ENCODE measurements around the gene DCAF5. TPM values are rescaled to one million over a fixed set of nuclear protein-coding genes. Genes with fewer than 3 reads are reported as not detected.
"Not testable (repeated sequence)": the region's sequence is repeated elsewhere in the genome, so short reads cannot be mapped to it uniquely, and the experiment has no call there.

DCAF5 gene
- total and polyA plus RNA-seq, 9 donors, result 24.9 to 50.1 (median 42.4) TPM

DNA sequence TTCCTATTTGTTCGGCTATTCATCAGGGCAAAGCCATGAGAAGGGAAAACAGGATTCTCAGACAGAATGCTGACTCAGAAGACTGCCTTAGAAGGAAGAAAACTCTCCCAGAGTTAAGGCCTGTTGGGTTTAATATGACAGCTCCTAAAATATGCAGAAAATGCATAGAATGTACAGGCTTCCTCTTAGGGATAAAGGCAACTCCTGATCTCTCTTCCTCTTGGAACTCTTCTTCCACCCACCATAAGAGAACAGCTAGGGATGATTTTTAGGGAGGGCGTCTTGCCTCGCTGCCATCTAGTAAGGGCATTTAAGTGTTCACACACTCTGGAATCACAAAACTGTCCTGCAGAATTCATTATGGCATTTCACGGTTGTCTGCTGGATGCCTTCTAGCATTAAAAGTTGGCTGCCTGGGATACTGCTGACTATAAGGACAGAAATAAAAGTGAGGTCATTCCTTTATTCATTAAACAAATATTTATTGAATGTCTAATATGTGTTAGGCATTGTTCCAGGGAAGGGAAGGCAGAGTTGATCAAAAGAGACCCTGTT lies 73.7 kb downstream of the DCAF5 start:
- H3K36me3 ChIP-seq, result no peaks in the 10 kb centered on the region
- no peak for TF ChIP-seq POLR2A (IDR thresholded peaks at IDR 0.05)
- TF ChIP-seq EP300 (IDR thresholded peaks at IDR 0.05), result no peak
- TF ChIP-seq, protein P1, sequence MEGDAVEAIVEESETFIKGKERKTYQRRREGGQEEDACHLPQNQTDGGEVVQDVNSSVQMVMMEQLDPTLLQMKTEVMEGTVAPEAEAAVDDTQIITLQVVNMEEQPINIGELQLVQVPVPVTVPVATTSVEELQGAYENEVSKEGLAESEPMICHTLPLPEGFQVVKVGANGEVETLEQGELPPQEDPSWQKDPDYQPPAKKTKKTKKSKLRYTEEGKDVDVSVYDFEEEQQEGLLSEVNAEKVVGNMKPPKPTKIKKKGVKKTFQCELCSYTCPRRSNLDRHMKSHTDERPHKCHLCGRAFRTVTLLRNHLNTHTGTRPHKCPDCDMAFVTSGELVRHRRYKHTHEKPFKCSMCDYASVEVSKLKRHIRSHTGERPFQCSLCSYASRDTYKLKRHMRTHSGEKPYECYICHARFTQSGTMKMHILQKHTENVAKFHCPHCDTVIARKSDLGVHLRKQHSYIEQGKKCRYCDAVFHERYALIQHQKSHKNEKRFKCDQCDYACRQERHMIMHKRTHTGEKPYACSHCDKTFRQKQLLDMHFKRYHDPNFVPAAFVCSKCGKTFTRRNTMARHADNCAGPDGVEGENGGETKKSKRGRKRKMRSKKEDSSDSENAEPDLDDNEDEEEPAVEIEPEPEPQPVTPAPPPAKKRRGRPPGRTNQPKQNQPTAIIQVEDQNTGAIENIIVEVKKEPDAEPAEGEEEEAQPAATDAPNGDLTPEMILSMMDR (IDR thresholded peaks at IDR 0.05), result no peak
- no peaks in the 10 kb centered on the region for H3K27me3 ChIP-seq
- intact Hi-C loops (cut with DNase I), result no loop called here
- H3K4me3 ChIP-seq, result no peak overlapping the region
- 22 to 47% (median 43%) methylated on average over 4 of the region's 4 CpGs for WGBS, 3 donors
- H3K27ac ChIP-seq, result no peak overlapping the region
- H3K9me3 ChIP-seq, result no peaks in the 10 kb centered on the region
- no peaks in the 10 kb centered on the region for H3K4me1 ChIP-seq (ENCODE audit: insufficient read depth)
- DNase-seq, result no peak

DNA sequence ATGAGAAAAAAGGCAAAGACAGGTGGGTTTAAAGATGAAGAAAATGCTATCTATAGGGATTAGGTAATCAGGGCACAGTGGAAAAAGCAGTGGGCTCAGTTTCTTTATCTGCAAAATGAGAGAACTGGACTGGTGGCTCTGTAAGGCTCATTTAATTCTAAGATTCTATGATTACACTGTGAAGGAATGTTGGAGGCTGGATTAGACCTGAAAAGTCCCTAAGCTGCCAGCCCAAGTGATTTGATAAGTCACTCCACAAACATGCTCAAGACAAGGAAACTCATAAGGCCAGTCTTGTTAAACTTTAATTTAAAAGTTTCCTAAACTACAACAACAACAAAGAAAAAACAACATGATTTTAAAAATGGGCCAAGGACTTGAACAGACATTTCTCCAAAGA lies 75.1 kb downstream of the DCAF5 start:
- intact Hi-C loops (cut with DNase I), result no loop called here

GRCh38 chr14:69077185-69077584 lies 75.7 kb downstream of the DCAF5 start:
- H3K4me1 ChIP-seq (ENCODE audit: insufficient read depth); H3K4me3 ChIP-seq; H3K9me3 ChIP-seq; DNase-seq; H3K36me3 ChIP-seq; intact Hi-C loops (cut with DNase I); H3K27ac ChIP-seq; H3K27me3 ChIP-seq: not testable (repeated sequence)
- WGBS, 3 donors, result 95 to 98% (median 95%) methylated on average over 5 of the region's 5 CpGs

More for the DNA sequence above, 75.1 kb downstream of the DCAF5 start:
- no peaks in the 10 kb centered on the region for H3K9me3 ChIP-seq
- no peaks in the 10 kb centered on the region for H3K36me3 ChIP-seq
- H3K27me3 ChIP-seq, result no peaks in the 10 kb centered on the region
- no peak overlapping the region for H3K4me3 ChIP-seq
- H3K27ac ChIP-seq, result no peak overlapping the region
- no peak for TF ChIP-seq EP300 (IDR thresholded peaks at IDR 0.05)
- TF ChIP-seq, protein P1 (IDR thresholded peaks at IDR 0.05), result no peak
- TF ChIP-seq POLR2A (IDR thresholded peaks at IDR 0.05), result no peak
- DNase-seq, result no peak
- no peaks in the 10 kb centered on the region for H3K4me1 ChIP-seq (ENCODE audit: insufficient read depth)

DNA sequence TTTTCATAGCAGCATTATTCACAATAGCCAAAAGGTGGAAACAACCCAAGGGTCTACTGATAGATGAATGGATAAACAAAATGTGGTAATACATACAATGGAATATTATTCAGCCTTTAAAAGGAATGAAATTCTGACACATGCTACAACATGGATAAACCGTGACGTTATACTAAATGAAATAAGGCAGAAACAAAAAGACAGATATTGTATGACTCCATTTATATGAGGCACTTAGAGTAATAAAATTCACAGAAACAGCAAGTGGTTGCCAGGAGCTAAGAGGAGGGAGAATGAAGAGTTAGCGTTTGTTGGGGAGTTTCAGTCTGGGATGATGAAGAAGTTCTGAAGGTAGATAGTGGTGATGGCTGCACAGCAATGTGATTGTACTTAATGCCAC lies 76.6 kb downstream of the DCAF5 start:
- Histone ChIP-seq H3K27ac (no peak overlapping the region), H3K27me3 (no peaks in the 10 kb centered on the region), H3K36me3 (no peaks in the 10 kb centered on the region), H3K4me3 (no peak overlapping the region), H3K9me3 (no peaks in the 10 kb centered on the region), H3K4me1 (ENCODE audit: insufficient read depth) (no peaks in the 10 kb centered on the region)
- 76 to 97% (median 84%) methylated on average over 3 of the region's 3 CpGs for WGBS, 3 donors
- TF ChIP-seq, protein P1 (IDR thresholded peaks at IDR 0.05), result no peak
- TF ChIP-seq POLR2A (IDR thresholded peaks at IDR 0.05), result no peak
- TF ChIP-seq EP300 (IDR thresholded peaks at IDR 0.05), result no peak
- DNase-seq, result no peak
- intact Hi-C loops (cut with DNase I), result no loop called here

- H3K4me1 ChIP-seq (ENCODE audit: insufficient read depth), result no peaks in the 10 kb centered on the region
- intact Hi-C loops (cut with DNase I), result no loop called here
- H3K4me3 ChIP-seq, result no peak overlapping the region
- no peaks in the 10 kb centered on the region for H3K36me3 ChIP-seq
- no peak for DNase-seq
- 70 to 73% (median 71%) methylated on average over 1 of the region's 1 CpG for WGBS, 3 donors
- no peak overlapping the region for H3K27ac ChIP-seq
- TF ChIP-seq EP300 (IDR thresholded peaks at IDR 0.05), result no peak
- H3K27me3 ChIP-seq, result no peaks in the 10 kb centered on the region
- no peaks in the 10 kb centered on the region for H3K9me3 ChIP-seq
Measured at GRCh38 chr14:69073915-69074314, 79.0 kb downstream of the DCAF5 start.

Data from ovary (tissue), 9 donors.